ENCODE measurements around the gene SART3. TPM values are rescaled to one million over a fixed set of nuclear protein-coding genes. Genes with fewer than 3 reads are reported as not detected.

Gene SART3
- total and polyA plus RNA-seq, 2 of the 13 experiments (the other 11 are each of a cell fraction or from before 2014, with no cell fraction given) = 16.1 to 69.9 TPM

Other genes with a start within 250 kb of the SART3 start
- gene CMKLR1, start 221.9 kb downstream of the SART3 start, total RNA-seq (2016; rRNA removed; fragmentation: Illumina TruSeq; extraction: Trizol) = not detected in 2 replicates
- gene CMKLR1, start 221.9 kb downstream of the SART3 start, polyA plus RNA-seq (2011; rRNA removed) = not detected in 2 replicates
- 1.1 and 3.0 TPM in 2 replicates for gene FICD, start 45.9 kb downstream of the SART3 start, total RNA-seq (2016; rRNA removed; fragmentation: Illumina TruSeq; extraction: Trizol)
- 0.99 and 1.2 TPM in 2 replicates for gene FICD, start 45.9 kb downstream of the SART3 start, polyA plus RNA-seq (2011; rRNA removed)
- gene ISCU, start 1.4 kb upstream of the SART3 start, total RNA-seq (2016; rRNA removed; fragmentation: Illumina TruSeq; extraction: Trizol) = 107 and 131 TPM in 2 replicates
- 85.9 and 94.4 TPM in 2 replicates for gene ISCU, start 1.4 kb upstream of the SART3 start, polyA plus RNA-seq (2011; rRNA removed)
- not detected in 2 replicates for gene TMEM119, start 36.9 kb upstream of the SART3 start, total RNA-seq (2016; rRNA removed; fragmentation: Illumina TruSeq; extraction: Trizol)
- not detected in 2 replicates for gene TMEM119, start 36.9 kb upstream of the SART3 start, polyA plus RNA-seq (2011; rRNA removed)
- not detected in 2 replicates for gene SELPLG, start 72.7 kb upstream of the SART3 start, total RNA-seq (2016; rRNA removed; fragmentation: Illumina TruSeq; extraction: Trizol)
- 0.07 and 0.12 TPM in 2 replicates for gene SELPLG, start 72.7 kb upstream of the SART3 start, polyA plus RNA-seq (2011; rRNA removed)
- gene CORO1C, start 170.3 kb upstream of the SART3 start, total RNA-seq (2016; rRNA removed; fragmentation: Illumina TruSeq; extraction: Trizol) = 73.7 and 128 TPM in 2 replicates
- 116 and 131 TPM in 2 replicates for gene CORO1C, start 170.3 kb upstream of the SART3 start, polyA plus RNA-seq (2011; rRNA removed)

All from HepG2 (cell line).